A549 treated with AZD9567 at 1 μM for 4 hours (cell line): ENCODE results near the gene ZNF322. TPM values are rescaled to one million over a fixed set of nuclear protein-coding genes. Genes with fewer than 3 reads are reported as not detected.

Experiments used
- total RNA-seq: library from RNA; stranded (reverse); fragments of 200-300 nt; extraction: Qiagen RNA extraction; gene quantifications from 5 replicates; pipeline ENCODE4 v1.2.3, GENCODE V29; 2022; ENCODE audit not compliant: insufficient read depth

Gene ZNF322, protein sequence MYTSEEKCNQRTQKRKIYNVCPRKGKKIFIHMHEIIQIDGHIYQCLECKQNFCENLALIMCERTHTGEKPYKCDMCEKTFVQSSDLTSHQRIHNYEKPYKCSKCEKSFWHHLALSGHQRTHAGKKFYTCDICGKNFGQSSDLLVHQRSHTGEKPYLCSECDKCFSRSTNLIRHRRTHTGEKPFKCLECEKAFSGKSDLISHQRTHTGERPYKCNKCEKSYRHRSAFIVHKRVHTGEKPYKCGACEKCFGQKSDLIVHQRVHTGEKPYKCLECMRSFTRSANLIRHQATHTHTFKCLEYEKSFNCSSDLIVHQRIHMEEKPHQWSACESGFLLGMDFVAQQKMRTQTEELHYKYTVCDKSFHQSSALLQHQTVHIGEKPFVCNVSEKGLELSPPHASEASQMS
- total RNA-seq: 5.4 to 6.4 TPM (median 6.1 TPM) in 5 replicates

DNA sequence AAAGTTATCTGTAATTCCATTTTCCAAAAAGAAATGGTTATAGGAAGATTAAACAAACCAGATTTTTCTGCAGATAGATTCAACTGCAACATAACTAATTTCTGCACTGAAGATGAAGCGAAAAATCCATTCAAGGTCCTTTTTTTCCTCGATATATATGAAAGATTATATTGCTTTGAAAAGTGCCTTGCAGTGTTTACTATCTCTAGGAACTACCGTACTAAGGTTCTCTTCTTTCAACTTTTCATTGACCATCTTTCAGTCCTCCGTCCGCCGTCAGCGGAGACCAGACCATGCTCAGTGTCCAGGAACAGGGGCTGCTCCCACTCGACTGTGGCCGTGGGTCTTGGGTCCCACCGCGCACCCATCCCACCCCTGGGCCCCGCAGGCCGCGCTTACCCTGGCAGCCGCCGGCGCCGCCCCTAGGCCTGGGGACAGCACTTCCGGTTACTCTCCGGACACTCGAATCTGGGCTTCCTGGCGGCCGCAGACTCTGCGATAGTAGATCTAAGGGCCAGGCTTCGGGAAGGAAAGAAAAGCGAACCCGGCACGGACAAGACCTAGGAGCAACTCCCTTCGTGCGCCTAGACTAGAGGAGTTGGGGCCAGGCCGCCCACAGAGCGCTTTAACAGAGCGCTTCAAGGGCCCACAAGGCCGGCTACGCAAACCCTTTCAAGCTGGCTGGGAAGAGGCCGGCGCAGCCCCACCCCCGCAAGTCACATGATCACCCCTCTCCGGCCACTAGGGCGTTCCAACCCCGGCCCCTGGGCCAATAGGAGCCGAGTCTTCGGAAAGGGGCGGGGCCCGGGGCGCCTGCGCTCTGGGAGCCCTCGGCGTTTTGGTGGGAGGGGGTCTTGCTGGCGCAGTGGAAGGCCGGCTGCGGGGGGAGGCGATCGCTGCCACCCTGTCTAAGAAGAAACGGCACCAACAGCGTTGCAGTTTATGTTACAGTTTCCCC is at the start of gene ZNF322:
Gene ZNF322, minus strand, starts transcription at position 705 of the 958 bp plus-strand sequence. CDS start 21,193 bp downstream, outside the sequence.

DNA sequence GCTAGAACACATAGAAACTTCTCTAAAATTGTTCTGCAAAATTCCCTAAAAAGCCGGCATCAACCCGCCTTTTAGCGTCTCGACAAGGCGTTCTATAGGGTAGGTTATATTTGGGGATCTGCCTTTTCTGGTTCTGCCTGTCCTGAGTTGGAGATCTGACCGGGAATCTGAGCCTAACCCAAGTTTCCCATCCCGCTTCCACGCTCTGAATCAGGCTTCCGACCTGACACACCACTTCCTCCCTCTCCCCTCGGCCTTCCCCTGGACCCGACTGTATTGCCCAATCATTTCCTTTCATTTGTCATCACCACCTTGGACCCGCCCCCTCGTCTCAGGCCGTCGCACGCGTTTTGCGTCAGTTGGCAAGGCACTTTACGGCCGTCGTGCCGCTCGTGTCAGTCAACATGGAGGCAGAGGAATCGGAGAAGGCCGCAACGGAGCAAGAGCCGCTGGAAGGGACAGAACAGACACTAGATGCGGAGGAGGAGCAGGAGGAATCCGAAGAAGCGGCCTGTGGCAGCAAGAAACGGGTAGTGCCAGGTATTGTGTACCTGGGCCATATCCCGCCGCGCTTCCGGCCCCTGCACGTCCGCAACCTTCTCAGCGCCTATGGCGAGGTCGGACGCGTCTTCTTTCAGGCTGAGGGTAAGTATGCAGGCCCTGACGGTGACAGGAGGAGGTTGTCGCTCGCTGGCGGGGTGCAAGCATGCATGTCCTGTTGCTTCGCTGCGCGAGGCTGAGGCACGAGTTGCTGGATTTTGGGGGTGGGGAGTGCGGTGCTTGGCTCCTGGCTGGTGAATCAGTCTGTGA is 62.8 kb downstream of the ZNF322 start, which contains the start of gene ABT1:
Gene ABT1, plus strand, starts transcription at position 375 of the 810 bp plus-strand sequence. Its CDS starts 30 bp downstream, at position 405.

Other genes with a start within 250 kb of the ZNF322 start
- gene BTN3A3, start 219.2 kb downstream of the ZNF322 start, total RNA-seq: 0.45 to 9.2 TPM (median 0.96 TPM) in 5 replicates
- gene BTN2A1, start 201.8 kb downstream of the ZNF322 start, total RNA-seq: 14.3 to 20.5 TPM (median 18.9 TPM) in 5 replicates
- gene BTN1A1, start 159.4 kb downstream of the ZNF322 start, total RNA-seq: not detected in 5 replicates
- 60.8 to 87.1 TPM (median 78.5 TPM) in 5 replicates for gene HMGN4, start 121.4 kb downstream of the ZNF322 start, total RNA-seq
- 12.9 to 13.9 TPM (median 13.6 TPM) in 5 replicates for gene ABT1, start 62.8 kb downstream of the ZNF322 start, total RNA-seq